K562 (cell line): Measurements from ENCODE around the gene RHOV. TPM values are rescaled to one million over a fixed set of nuclear protein-coding genes. Genes with fewer than 3 reads are reported as not detected.
A peak's percentile ranks its signal among the peaks of the same experiment; 100 is the strongest.

Source experiments
- CTBP1 ChIP-seq: fragments of 450-650 bp; IDR thresholded peaks from 2 replicates; pipeline ENCODE4 v1.6.1; 2016; ENCODE audit warnings: borderline replicate concordance
- CUX1 ChIP-seq: fragments of 200-800 bp; sonication (Bioruptor generic); IDR thresholded peaks from 2 replicates; pipeline ENCODE4 v1.6.1; 2016; ENCODE audit warnings: missing genetic modification characterization, missing compliant biosample characterization
- ELF4 ChIP-seq: fragments of 450-650 bp; formaldehyde crosslinking; IDR thresholded peaks from 2 replicates; pipeline ENCODE4 v1.4.0; 2022; ENCODE audit warnings: missing genetic modification characterization
- HOMEZ ChIP-seq: fragments of 250-450 bp; sonication (Bioruptor Pico); IDR thresholded peaks from 2 replicates; pipeline ENCODE4 v1.4.0; 2020; ENCODE audit warnings: mild to moderate bottlenecking, moderate library complexity
- PHTF2 ChIP-seq: fragments of 250-450 bp; sonication (Bioruptor Pico); IDR thresholded peaks from 2 replicates; pipeline ENCODE4 v1.5.0; 2021; ENCODE audit warnings: mild to moderate bottlenecking
- RBFOX2 ChIP-seq: fragments of 200-400 bp; formaldehyde crosslinking; IDR thresholded peaks from 2 replicates; pipeline ENCODE4 v1.6.1; 2017; ENCODE audit warnings: low read depth, mild to moderate bottlenecking, low read length, moderate library complexity
- RBM14 ChIP-seq: fragments of 200-400 bp; formaldehyde crosslinking; IDR thresholded peaks from 2 replicates; pipeline ENCODE4 v1.6.1; 2018; ENCODE audit warnings: low read depth, mild to moderate bottlenecking, low read length, moderate library complexity, borderline replicate concordance; ENCODE audit not compliant: insufficient read depth
- RBM15 ChIP-seq: fragments of 200-400 bp; formaldehyde crosslinking; IDR thresholded peaks from 2 replicates; pipeline ENCODE4 v1.6.1; 2018; ENCODE audit warnings: mild to moderate bottlenecking, low read length, moderate library complexity; ENCODE audit not compliant: insufficient read depth
- SMAD3 ChIP-seq: fragments of 450-650 bp; formaldehyde crosslinking; conservative IDR thresholded peaks from 2 replicates; pipeline ENCODE4 v1.4.0; 2020; ENCODE audit warnings: mild to moderate bottlenecking
- TFAM ChIP-seq: fragments of 250-450 bp; sonication (Bioruptor Pico); conservative IDR thresholded peaks from 2 replicates; pipeline ENCODE4 v1.5.0; 2021; ENCODE audit warnings: mild to moderate bottlenecking, moderate library complexity
- ZBTB7A ChIP-seq: IDR thresholded peaks from 2 replicates; pipeline ENCODE4 v1.6.1; 2011; ENCODE audit warnings: low read depth, mild to moderate bottlenecking, low read length, moderate library complexity, borderline replicate concordance; ENCODE audit not compliant: control insufficient read depth
- ZFP30 ChIP-seq: fragments of 250-450 bp; sonication (Bioruptor Pico); IDR thresholded peaks from 2 replicates; pipeline ENCODE4 v1.8.0; 2022; ENCODE audit warnings: moderate library complexity, mild to moderate bottlenecking, inconsistent platforms, borderline replicate concordance
- ZNF280A ChIP-seq: fragments of 450-650 bp; IDR thresholded peaks from 2 replicates; pipeline ENCODE4 v1.6.1; 2018; ENCODE audit warnings: mild to moderate bottlenecking, low read depth; ENCODE audit not compliant: partially characterized antibody
- ZNF311 ChIP-seq: fragments of 250-450 bp; sonication (Bioruptor Pico); IDR thresholded peaks from 2 replicates; pipeline ENCODE4 v1.4.0; 2020; ENCODE audit warnings: mild to moderate bottlenecking, moderate library complexity
- ZNF583 ChIP-seq: fragments of 250-450 bp; sonication (Bioruptor Pico); IDR thresholded peaks from 2 replicates; pipeline ENCODE4 v1.4.0; 2020
- ZNF589 ChIP-seq: fragments of 200-800 bp; sonication (Bioruptor generic); IDR thresholded peaks from 2 replicates; pipeline ENCODE4 v1.6.1; 2016; ENCODE audit warnings: low read depth, missing genetic modification characterization, missing compliant biosample characterization
- ZNF740 ChIP-seq, 3 experiments: fragments of 200-800 bp in 1 of 3; sonication (Bioruptor generic) in 1 of 3; sonication (generic) in 1 of 3; formaldehyde crosslinking in 1 of 3; IDR thresholded peaks; 2 replicates each; pipeline versions ENCODE4 v1.6.1 to v1.8.0; 2016 to 2022; ENCODE audit warnings: mild to moderate bottlenecking in 2 of 3, missing compliant biosample characterization in 2 of 3, missing genetic modification characterization in 2 of 3, missing genetic modification reagents in 1 of 3
- polyA plus RNA-seq, 8 experiments: library from polyadenylated mRNA; depleted of rRNA in 4 of 8; stranded (reverse) in 5 of 8; unstranded in 3 of 8; fragments of >200 nt; fragmentation: Nextera tagmentation in 2 of 8; fragmentation: Illumina TruSeq in 1 of 8; extraction: Ambion mirVana in 2 of 8; extraction: Trizol in 1 of 8; gene quantifications; 2 replicates each; pipeline versions ENCODE4 v1.2.1 to v1.2.3, GENCODE V29; 2011 to 2014; ENCODE audit warnings: inconsistent platforms in 1 of 8, missing spikeins in 1 of 8
- total RNA-seq, 7 experiments: library from RNA; depleted of rRNA in 6 of 7; stranded (reverse); fragments of >200 nt in 6 of 7; fragmentation: Illumina TruSeq in 2 of 7; extraction: Trizol in 2 of 7; gene quantifications; 2 replicates each; pipeline versions ENCODE4 v1.2.1 to v1.2.3, GENCODE V29; 2011 to 2021; ENCODE audit warnings: low replicate concordance in 1 of 7

RHOV gene
- total and polyA plus RNA-seq, 9 of the 15 experiments (the other 6 are each of a cell fraction or from before 2014, with no cell fraction given): 0.08 to 2.0 (median 1.1) TPM

- TF ChIP-seq CUX1 (CRISPR knock-in tag) (no peak), PHTF2 (CRISPR knock-in tag) (no peak), ZNF589 (CRISPR knock-in tag) (no peak), RBM14 (no peak), ZNF280A (no peak), RBFOX2 (peak; percentile 34), HOMEZ (CRISPR knock-in tag) (no peak), ZNF583 (CRISPR knock-in tag) (no peak), CTBP1 (peak; percentile 18; the same call in 1 of the 2 replicates), SMAD3 (no peak), ZNF740 (CRISPR knock-in tag; IDR thresholded peaks at IDR 0.05) (no peak), ZNF740 (tag; IDR thresholded peaks at IDR 0.05) (no peak), ELF4 (no peak), RBM15 (no peak), ZBTB7A (peak; percentile 59; the same call in 1 of the 2 replicates), TFAM (CRISPR knock-in tag) (no peak), ZFP30 (no peak), ZNF311 (CRISPR knock-in tag) (no peak)
Observed at GRCh38 chr15:40894681-40895448, 20.8 kb upstream of the RHOV start (continued).
